ENCODE results near the gene CD40.

CD40 gene

DNA sequence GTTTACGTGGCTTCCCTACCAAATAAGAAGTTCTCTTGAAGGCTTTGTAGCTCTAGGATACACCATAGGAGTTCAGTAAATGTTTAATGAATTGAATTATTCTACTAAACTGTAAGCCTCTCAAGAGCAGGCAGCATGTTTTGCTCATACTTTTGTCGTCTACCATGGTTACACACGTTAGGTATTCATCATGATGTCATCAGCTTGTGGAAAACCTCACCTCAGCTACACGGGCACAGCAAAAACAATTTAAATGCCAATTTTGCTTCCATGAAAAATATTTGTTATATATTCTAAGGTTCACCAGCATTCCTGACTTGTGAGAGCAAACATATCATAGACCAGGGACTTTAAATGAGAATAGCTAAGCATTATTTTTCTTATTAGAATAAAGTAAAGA, 45.1 kb upstream of the CD40 start:
- Histone ChIP-seq H3K4me3 (ENCODE audit: low read length, poor library complexity, severe bottlenecking) (no peak overlapping the region), H3K9me3 (ENCODE audit: insufficient read depth, low read depth, low read length) (no peaks in the 10 kb centered on the region), H3K4me2 (ENCODE audit: low read depth, low read length, poor library complexity, severe bottlenecking) (no peak overlapping the region), H4K20me1 (ENCODE audit: insufficient read depth, low read length, poor library complexity, severe bottlenecking) (peaks cover 25% of the 10 kb centered on the region), H3F3A (ENCODE audit: low read depth) (no peaks in the 10 kb centered on the region), H3K9me2 (replicated peaks; ENCODE audit: low read depth, low read length) (no peaks in the 10 kb centered on the region), H3K4me1 (ENCODE audit: insufficient read depth, low read length, poor library complexity, severe bottlenecking) (no peaks in the 10 kb centered on the region), H3K79me2 (ENCODE audit: insufficient read depth, low read length) (peaks cover 6% of the 10 kb centered on the region; the same call in 1 of the 2 replicates), H3K36me3 (ENCODE audit: insufficient read depth, low read length) (peaks cover 59% of the 10 kb centered on the region), H2AFZ (ENCODE audit: low read length) (no peak overlapping the region), H3K27me3 (ENCODE audit: insufficient read depth, low read length, poor library complexity, severe bottlenecking) (no peaks in the 10 kb centered on the region), H3K9ac (ENCODE audit: low read depth, low read length, poor library complexity, severe bottlenecking) (no peak overlapping the region)
- TF ChIP-seq EZH2phosphoT487 (IDR thresholded peaks at IDR 0.05; ENCODE audit: borderline replicate concordance), result no peak
- TF ChIP-seq, protein P1, sequence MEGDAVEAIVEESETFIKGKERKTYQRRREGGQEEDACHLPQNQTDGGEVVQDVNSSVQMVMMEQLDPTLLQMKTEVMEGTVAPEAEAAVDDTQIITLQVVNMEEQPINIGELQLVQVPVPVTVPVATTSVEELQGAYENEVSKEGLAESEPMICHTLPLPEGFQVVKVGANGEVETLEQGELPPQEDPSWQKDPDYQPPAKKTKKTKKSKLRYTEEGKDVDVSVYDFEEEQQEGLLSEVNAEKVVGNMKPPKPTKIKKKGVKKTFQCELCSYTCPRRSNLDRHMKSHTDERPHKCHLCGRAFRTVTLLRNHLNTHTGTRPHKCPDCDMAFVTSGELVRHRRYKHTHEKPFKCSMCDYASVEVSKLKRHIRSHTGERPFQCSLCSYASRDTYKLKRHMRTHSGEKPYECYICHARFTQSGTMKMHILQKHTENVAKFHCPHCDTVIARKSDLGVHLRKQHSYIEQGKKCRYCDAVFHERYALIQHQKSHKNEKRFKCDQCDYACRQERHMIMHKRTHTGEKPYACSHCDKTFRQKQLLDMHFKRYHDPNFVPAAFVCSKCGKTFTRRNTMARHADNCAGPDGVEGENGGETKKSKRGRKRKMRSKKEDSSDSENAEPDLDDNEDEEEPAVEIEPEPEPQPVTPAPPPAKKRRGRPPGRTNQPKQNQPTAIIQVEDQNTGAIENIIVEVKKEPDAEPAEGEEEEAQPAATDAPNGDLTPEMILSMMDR (conservative IDR thresholded peaks at IDR 0.05; ENCODE audit: low read length), result no peak

DNA sequence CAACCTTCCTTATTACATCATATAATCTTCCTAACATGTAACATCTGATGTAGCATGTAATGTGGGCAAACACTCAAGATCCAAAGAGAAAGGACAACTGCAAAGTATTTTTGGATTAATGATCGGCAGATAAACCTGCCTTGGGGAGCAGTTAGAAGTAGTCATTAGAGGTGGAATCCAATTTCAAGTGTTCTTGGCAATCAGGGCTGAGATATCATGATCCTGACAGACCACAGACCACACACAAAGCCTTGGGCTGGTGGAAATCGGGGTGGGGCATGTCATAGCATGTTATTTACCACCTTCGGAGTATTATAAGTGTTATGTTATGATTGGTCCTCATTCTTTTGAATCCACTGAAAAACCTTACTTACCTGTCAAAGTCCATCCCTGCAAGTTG, 44.7 kb upstream of the CD40 start:
- no peak overlapping the region for H2AFZ ChIP-seq (ENCODE audit: low read length)
- TF ChIP-seq, protein P1 (conservative IDR thresholded peaks at IDR 0.05; ENCODE audit: low read length), result no peak
- TF ChIP-seq EZH2phosphoT487 (IDR thresholded peaks at IDR 0.05; ENCODE audit: borderline replicate concordance), result no peak
- H3K27me3 ChIP-seq (ENCODE audit: insufficient read depth, low read length, poor library complexity, severe bottlenecking), result no peaks in the 10 kb centered on the region
- H3K4me2 ChIP-seq (ENCODE audit: low read depth, low read length, poor library complexity, severe bottlenecking), result no peak overlapping the region
- H3K9ac ChIP-seq (ENCODE audit: low read depth, low read length, poor library complexity, severe bottlenecking), result no peak overlapping the region
- H3K36me3 ChIP-seq (ENCODE audit: insufficient read depth, low read length), result peaks cover 59% of the 10 kb centered on the region
- H4K20me1 ChIP-seq (ENCODE audit: insufficient read depth, low read length, poor library complexity, severe bottlenecking), result peaks cover 29% of the 10 kb centered on the region
- no peaks in the 10 kb centered on the region for H3K4me1 ChIP-seq (ENCODE audit: insufficient read depth, low read length, poor library complexity, severe bottlenecking)
- no peaks in the 10 kb centered on the region for H3K9me3 ChIP-seq (ENCODE audit: insufficient read depth, low read depth, low read length)
- H3K79me2 ChIP-seq (ENCODE audit: insufficient read depth, low read length), result peaks cover 10% of the 10 kb centered on the region; the same call in 1 of the 2 replicates
- no peaks in the 10 kb centered on the region for H3F3A ChIP-seq (ENCODE audit: low read depth)
- no peaks in the 10 kb centered on the region for H3K9me2 ChIP-seq (replicated peaks; ENCODE audit: low read depth, low read length)
- no peak overlapping the region for H3K4me3 ChIP-seq (ENCODE audit: low read length, poor library complexity, severe bottlenecking)

DNA sequence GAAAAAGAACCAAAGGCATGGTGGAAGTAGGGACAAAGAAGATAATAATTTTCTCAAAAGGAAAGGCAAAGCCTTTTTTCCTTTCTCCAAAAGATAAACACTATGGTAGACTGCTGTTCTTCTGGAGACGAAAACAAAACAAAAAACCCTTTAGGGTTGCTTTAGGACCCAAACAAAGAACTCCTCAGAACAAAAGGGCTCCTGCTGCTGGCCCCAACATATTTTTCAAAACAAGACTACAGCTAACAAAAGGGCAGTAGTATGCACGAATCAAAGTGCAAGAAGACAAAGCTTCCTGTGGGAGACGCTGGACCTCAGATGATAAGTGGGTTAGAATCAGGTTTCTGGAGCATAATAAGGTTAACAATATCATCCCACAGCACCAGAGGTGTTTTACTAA, 44.1 kb upstream of the CD40 start:
- Histone ChIP-seq H3K4me1 (ENCODE audit: insufficient read depth, low read length, poor library complexity, severe bottlenecking) (no peaks in the 10 kb centered on the region), H3F3A (ENCODE audit: low read depth) (no peaks in the 10 kb centered on the region), H3K9me3 (ENCODE audit: insufficient read depth, low read depth, low read length) (no peaks in the 10 kb centered on the region), H3K79me2 (ENCODE audit: insufficient read depth, low read length) (peaks cover 16% of the 10 kb centered on the region; the same call in 1 of the 2 replicates), H3K4me3 (ENCODE audit: low read length, poor library complexity, severe bottlenecking) (no peak overlapping the region), H3K4me2 (ENCODE audit: low read depth, low read length, poor library complexity, severe bottlenecking) (no peak overlapping the region), H2AFZ (ENCODE audit: low read length) (no peak overlapping the region), H3K9ac (ENCODE audit: low read depth, low read length, poor library complexity, severe bottlenecking) (no peak overlapping the region), H3K27me3 (ENCODE audit: insufficient read depth, low read length, poor library complexity, severe bottlenecking) (no peaks in the 10 kb centered on the region), H4K20me1 (ENCODE audit: insufficient read depth, low read length, poor library complexity, severe bottlenecking) (peaks cover 33% of the 10 kb centered on the region), H3K9me2 (replicated peaks; ENCODE audit: low read depth, low read length) (no peaks in the 10 kb centered on the region), H3K36me3 (ENCODE audit: insufficient read depth, low read length) (peaks cover 60% of the 10 kb centered on the region; the same call in 1 of the 2 replicates)
- TF ChIP-seq EZH2phosphoT487 (IDR thresholded peaks at IDR 0.05; ENCODE audit: borderline replicate concordance), result no peak
- TF ChIP-seq, protein P1 (conservative IDR thresholded peaks at IDR 0.05; ENCODE audit: low read length), result no peak
